GM18517 (cell line): ENCODE measurements around the gene EMC8.
A peak's percentile ranks its signal among the peaks of the same experiment; 100 is the strongest.
"Not testable (repeated sequence)": the region's sequence is repeated elsewhere in the genome, so short reads cannot be mapped to it uniquely, and the experiment has no call there.

Experiments
- ATAC-seq: cut with Tn5 transposase; IDR thresholded peaks from one replicate; pipeline ENCODE4 v1.9.1; 2021; ENCODE audit warnings: mild to moderate bottlenecking, moderate library complexity; ENCODE audit not compliant: unreplicated experiment

The EMC8 gene

DNA sequence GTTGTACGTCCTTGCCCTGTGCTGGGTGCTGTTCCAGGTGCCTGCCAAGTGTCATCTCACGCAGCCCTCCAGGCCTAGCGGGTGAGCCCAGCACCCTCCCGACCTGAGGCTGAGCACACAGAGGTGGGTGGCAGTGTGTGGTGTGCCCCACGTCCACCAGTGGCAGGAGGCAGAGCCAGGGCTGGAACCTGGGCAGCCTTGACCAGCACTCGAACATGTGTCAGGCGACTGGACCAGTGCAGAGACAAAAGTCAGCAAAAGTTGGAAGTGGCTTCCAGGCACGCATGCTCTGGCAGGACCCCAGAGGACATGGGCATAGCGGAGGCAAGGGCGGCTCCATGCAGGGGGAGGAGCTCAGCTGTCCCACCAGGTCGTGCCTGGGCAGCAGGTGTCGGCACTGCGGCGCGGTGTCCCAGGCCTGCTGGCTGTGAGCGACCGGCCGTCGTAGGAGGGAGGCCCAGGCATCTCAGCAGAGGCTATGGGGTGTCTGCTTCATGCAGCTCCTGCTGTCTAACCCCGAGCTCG lies 35.9 kb upstream of the EMC8 start:
- no peak for ATAC-seq

DNA sequence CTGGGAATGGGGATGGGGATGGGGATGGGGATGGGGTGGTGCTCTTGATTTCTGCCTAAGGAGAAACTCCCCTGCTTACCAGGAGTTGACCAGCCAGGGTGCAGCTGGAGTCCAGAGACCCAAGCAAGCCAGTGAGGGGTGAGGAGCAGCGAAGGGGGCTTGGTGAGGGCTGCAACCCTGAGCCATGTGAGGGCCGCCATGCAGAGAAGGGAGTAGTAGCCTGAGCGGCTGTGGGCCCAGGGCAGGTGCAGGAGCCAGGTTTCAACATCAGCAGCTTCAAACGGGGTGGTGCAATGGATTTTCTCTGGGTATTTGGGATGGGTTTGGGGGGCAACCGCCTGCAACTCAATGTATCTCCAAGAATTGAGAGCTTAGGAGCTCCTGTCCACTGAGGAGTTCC lies 35.4 kb upstream of the EMC8 start:
- no peak for ATAC-seq

DNA sequence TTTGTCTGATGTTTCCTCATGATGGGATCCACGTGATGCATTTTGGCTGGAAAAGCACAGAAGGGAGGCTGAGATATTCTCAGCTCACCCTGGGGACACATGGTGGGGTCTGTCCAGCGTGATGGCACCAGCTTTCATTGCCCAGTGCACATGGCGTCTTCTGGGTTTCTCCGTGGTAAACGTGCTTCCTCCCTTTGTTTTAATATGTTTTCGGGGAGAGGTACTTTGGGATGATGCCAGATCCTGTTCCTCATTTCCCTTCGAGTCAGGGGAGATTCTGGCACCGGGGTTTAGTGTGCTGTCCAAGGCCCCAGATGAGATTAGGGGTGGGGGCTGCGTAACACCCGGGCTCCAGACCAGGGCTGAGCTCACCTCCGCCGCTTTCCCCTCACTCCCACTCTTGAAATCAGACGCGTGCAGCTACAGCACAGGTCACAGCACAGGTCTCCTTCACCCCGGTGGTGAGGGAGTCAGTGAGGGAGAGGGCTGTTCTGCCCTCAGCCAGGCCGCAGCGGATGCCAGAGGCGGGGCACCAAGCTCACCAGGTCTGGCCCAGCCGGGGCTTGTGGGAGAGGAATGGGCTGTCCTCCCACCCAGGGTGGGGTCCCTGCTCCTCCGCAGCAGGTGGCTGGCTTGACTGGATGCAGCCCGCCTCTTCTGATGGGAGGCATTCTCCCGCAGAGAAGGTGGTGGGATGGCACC lies 34.0 kb upstream of the EMC8 start:
- ATAC-seq = no peak

DNA sequence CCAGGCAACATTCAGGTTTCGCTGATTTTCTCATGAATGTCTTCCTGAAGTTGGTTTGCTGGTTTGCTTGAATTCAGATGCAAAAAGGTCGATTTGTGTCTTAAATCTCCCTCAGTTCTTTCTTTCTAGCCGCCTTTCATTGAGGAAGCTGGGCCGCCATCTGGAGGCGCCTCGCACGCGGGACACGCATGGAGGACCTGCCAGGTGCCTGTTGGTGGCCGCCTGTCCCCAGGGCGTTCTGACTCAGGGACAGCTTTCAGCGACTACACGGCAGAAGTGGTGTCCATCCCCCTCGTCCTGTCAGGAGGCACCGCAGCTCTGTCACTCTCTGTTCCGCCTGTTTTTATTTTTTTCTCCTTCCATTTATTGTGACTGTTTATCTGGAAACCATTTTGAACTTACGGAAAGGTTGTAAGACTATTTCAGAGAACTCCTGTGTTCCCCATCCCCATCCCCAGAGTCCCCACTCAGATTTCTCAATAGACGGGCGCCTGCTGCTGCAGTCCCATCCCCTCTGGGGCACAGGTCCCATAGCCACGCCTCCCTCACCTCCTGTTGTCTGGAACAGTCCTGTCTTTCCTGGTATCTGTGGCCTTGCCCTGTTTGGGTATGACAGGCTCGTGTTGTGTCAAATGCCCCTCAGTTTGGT lies 33.4 kb upstream of the EMC8 start:
- no peak for ATAC-seq

DNA sequence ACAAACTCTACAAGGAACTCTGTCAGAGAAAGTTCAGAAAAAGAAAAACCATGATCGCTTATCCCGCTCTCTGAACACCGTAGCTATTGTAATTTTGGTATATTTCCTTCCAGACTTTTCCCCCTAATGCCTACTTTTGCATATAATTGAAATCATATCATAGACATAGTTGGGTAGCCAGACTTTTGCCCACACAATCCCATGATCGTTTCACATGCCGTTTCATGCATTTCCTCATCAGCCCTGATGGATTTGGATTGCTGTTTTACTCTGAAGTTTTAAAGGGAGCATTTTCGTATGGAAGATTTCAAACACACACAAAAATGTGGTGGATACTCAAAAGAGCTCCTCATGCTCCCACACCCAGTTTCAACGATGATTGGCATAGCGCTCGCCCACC lies 31.5 kb upstream of the EMC8 start:
- ATAC-seq = no peak

DNA sequence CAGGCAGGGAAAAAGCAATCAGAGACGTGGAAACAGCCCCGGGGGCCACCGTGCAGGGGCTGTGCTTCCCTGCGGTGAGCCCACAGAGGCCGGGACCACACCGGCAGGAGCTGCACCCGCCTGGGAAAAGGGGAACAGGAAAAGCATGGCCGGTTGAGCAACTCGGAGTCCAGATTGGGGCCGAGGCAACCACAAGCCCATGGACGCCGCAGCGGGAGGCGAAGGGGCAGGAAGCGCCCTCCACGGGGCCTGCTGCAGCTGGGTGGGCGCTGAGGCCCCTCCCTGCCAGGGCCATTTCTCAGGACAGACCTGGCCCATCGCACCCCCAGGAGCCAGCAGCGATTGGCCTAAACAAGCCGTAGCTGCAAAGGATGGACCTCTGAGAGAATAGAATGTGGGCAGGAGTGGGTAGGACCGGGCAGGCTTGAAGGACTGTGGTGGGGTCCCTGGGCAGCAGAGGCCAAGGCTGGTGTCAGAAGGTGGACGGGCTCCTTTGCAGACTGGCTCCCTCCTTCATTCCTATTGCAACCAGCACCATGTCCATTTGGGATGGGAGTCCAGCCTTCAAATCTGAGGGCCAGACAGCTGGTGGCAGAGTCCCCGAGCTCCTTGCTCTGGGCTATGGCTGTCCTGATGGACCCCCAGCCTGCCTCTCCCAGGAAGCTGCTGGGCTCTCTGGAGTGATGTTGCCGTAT lies 30.6 kb upstream of the EMC8 start:
- ATAC-seq = no peak

DNA sequence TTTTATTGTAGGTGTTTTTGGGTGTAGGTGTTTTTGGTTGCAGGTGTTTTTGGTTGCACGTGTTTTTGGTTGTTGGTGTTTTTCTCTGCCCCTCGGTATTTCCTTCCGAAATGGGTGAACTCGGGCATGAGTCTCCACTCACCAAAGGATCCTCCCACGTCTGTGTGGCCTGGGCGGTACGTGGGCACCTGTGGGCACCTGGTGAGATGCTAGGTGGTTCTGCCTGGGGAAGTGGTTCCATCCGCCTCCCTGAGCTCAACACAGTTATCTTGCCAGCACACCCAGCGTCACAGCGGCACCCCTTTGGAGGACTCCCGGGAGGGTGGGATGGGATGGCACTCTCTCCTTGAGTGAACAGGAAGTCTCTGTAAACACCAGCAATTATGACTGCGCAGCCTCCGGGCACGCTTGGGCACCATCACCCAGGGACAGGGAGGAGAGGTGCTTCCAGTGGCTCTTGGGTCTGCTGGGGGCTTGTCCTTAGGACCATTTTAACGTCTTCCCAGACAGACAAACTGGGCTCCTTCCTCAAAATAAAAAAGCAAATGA lies 29.9 kb upstream of the EMC8 start:
- no peak for ATAC-seq

DNA sequence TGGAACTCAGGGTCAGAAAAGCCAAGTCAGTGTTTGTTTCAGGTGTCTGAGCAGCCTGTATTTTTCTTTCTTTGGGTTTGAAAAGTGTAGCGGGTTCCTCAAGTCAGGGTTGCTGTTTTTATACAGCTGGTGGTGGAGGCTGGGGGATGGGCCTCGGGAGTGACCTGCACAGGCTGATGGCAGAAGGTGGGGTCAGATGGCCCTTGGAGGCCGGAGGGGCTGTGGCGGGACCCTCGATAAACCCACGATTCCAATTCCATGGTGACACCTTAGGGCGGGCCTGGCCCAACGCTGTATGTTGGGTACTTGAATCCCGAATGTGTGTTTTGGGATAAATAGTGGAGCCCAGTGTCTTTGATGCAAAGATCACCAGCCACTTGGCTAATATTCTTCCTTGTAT lies 28.8 kb upstream of the EMC8 start:
- no peak for ATAC-seq

DNA sequence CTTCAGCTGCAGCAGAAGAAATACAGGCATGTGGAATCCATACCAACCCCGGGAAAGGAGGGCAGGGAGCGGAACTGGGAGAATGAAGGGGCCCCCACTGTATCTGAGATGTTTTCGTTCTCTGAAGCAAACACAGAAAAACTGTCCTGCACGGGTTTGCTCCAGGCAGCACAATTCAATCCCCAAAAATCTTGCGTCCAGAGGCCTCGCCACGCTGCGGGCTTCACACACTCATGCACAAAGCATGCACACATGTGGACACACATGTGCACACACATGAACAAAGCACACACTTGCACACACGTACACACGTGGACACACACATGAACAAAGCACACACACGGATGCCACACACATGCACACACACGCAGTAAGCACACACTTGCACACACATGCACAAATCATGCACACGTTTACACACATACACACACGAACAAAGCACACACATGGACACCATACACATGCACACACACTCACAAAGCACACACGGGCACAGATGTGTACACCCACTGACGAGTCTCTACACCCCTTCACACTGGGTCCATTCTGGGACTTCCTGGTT lies 27.4 kb upstream of the EMC8 start:
- ATAC-seq = no peak

DNA sequence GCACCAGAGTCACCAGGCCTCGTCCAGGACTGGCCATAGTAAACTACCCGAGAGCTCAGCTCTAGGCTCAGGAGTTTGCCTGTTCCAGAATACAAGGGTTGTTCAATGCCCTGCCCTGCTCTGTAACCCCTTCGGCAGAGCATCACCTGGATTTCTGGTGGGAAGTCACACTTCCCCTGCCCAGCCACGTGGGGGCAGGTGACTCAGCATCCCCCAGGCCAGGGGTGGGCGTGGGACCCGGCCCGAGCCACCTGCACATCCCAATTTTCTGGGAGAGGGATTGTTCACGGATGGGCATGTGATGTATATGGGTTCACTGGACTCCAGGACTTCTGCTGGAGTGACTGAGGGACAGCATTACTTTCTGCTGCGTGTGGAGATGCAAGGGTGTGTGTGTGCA lies 26.0 kb upstream of the EMC8 start:
- no peak for ATAC-seq

DNA sequence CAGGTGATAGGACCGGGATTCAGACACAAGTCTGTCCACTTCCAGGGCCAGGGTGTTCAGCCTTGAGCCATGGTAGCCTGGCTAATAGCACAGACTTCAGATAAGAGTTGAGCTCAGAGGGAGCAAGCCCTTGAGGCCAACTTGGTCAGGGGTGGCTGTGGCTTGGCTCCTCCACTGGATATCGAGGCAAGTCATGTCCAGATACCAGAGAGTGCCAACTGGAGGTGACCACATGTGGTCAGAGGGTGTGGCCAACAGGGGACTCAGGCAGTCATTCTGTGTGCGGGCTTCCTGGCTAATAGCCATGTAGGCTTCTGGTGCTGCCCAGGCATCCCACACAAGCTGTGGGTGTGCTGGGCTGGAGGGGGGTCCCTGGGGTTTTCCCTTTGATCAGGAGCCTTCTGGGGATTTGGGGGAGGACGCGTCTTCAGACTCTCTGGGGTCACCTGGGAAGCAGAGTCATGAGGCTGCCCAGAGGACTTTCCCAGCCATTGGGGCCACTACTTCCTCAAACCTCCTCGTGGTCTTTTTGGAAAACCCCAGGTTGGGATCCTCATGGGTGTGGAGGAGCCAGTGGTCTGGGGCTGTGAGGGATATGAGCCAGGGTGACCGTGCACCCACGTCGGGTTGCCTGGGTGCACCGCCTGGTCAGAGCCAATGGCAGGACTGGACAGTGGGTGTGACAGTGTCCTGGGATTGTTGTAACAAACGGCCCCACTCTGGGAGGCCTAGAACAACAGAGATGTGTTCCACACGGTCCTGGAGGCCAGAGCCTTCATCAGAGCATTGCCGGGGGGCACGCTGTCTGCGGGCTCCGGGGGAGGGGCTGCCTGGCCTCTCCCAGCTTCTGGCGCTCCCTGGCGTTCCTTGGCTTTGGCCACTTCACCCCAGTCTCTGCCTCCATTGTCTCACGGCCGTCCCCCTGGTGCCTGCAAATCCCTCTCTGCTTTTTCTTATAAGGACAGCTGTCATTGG lies 25.1 kb upstream of the EMC8 start:
- ATAC-seq = no peak

DNA sequence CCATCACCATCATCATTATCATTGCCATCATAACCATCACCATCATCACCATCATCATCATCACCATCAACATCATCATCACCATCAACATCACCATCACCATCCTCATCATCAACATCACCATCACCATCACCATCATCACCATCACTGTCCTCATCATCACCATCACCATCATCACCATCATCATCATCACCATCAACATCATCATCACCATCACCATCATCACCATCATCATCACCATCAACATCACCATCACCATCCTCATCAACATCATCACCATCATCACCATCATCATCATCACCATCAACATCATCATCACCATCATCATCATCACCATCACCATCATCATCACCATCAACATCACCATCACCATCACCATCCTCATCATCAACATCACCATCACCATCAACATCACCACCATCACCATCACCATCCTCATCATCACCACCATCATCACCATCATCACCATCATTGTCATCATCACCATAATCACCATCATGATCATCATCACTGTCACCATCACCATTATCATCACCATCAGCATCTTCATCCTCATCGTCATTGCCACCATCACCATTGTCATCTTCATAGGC lies 24.1 kb upstream of the EMC8 start:
- ATAC-seq = no peak

DNA sequence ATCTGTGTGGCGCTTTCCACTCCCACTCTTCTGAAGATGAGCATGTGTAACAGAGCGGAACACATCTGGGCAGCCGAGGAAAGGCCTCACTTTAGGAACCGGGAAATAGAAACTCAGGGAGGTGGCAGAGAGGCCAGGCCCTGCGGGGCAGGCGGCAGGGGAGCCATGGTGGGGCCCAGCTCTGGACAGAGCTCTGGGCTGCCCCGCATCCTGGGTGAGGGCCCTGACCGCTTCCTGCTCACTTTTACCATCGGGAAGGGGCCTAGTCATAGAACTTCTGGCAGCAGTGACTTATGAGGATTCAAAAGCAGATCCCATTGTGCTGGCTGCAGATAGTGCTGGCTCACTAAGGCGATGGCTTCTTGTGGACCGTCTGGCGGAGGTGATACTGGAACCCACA lies 22.8 kb upstream of the EMC8 start:
- no peak for ATAC-seq

DNA sequence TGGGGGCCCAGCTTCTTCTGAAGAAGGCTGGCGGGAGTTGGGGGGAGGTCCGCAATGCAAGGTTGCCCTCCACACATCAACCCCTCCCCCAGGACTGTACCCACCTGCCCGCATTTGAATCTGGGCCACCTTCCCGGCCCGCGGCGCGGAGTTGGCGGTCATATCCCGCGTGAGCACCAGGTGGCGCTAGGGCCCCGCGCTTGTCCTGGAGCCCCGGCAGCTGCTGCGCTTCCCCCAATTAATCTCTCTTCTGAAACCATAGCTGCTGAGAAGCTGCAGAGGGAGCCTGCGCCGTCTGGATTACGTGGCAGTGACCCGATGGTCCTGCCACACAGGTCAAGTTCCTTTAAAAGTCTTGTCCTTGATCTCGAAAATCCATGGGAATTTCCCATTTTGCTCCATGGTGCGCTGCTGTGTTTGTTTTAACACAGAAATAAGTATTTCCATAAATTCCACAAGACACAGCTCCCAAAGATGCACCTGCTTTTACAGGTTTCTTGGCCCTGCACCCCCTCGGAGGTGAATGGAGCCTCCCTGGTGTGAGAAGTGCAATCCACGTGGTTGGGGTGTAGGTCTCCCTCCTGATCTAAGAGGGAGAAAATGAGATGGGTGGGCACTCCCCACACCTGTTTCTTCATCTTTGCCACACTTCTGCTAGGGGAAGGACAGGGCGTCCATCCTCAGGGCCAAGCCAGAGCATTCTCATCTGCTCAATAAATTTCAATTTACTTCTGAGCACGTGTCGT lies 22.2 kb upstream of the EMC8 start:
- ATAC-seq = peak; percentile 74

DNA sequence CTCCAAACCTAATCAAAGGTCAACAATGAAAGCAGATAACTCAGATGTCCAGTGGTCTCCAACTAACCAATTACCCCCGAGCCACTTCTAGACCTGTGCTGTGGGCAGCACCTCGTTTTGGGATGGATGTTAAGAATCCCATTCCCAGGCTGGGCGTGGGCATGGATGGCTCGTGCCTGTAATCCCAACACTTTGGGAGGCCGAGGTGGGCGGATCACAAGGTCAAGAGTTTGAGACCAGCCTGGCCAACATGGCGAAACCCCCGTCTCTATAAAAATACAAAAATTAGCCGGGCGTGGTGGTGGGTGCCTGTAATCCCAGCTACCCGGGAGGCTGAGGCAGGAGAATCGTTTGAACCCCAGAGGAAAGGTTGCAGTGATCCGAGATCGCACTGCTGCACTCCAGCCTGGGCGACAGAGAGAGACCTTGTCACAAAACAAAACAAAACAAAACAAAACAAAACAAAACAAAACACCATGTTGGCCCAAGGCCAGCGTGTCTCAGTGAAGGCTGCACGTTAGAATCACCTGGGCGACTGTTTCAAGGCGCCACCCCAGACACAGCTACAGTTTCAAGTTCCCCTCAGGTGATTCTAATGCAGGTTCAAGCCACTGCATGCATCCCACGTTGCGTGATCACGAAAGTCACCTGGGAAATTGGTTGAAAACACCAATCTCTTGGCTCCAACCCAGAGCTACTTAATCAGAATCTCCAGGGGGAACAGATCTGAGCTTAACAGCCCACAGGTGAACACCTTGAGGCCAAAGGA lies 21.4 kb upstream of the EMC8 start:
- no peak for ATAC-seq

DNA sequence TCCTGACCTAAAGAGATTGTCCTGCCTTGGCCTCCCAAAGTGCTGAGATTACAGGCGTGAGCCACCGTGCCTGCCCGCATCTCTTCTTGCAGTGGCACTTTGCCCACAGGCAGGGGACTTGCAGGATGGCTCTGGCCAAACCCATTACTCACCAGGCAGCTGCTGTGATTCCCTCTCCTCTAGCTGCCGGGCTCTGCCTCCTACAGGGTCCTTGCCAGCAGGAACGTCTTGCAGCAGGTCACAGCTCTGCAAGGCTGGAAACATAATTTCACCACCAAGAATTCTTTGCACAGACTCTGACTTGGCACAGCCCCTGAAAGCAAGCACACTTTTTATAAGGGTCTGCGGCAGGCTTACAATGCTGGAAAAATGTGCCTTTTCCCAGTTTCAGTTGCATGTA lies 20.4 kb upstream of the EMC8 start:
- ATAC-seq = no peak

DNA sequence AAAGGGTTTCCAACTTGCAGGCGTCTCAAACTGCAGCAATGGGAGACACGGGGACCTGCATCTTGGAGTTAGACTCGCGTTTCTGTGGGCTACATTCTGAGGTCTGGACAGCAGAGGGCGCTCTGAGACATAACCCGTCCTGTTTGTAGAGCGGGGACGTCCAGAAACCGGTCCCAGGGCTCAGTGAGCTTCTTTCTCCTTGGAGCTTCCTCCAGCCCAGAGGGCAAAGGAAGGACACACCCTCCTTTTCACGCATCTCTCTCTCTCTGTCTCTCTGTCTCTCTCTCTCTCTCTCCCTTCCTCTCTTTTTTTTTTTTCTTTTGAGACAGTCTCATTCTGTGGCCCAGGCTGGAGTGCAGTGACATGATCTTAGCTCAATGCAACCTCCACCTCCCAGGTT lies 19.9 kb upstream of the EMC8 start:
- no peak for ATAC-seq

DNA sequence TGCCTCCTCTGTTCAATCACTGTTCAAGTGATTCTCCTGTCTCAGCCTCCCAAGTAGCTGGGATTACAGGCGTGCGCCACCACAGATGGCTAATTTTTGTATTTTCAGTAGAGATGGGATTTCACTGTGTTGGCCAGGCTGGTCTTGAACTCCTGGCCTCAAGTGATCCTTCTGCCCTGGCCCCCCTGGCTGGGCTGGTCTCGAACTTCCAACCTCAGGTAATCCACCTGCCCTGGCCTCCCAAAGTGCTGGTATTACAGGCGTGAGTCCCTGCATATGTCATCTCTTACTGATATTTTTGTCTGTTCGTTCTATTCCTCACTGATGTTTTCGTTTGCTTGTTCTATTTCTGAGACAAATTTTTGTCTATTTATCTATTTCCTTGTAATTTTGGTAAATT lies 17.9 kb upstream of the EMC8 start:
- ATAC-seq = not testable (repeated sequence)
